Type B pancreatic cell (in vitro differentiated cells): Measurements from ENCODE around the gene GLG1. TPM values are rescaled to one million over a fixed set of nuclear protein-coding genes. Genes with fewer than 3 reads are reported as not detected.
"Not testable (repeated sequence)": the region's sequence is repeated elsewhere in the genome, so short reads cannot be mapped to it uniquely, and the experiment has no call there.

Experiments
- DNase-seq: peaks from one replicate; pipeline ENCODE4 v3.0.0; 2021; ENCODE audit warnings: mixed read lengths; ENCODE audit not compliant: unreplicated experiment; ENCODE audit errors: extremely low spot score
- H3K27ac Mint-ChIP-seq: 2 replicates; pipeline ENCODE4 v1.8.0; 2021; ENCODE audit warnings: mild to moderate bottlenecking, mixed read lengths
- H3K27me3 Mint-ChIP-seq: 2 replicates; pipeline ENCODE4 v1.8.0; 2021; ENCODE audit warnings: mixed read lengths
- H3K36me3 Mint-ChIP-seq: 2 replicates; pipeline ENCODE4 v1.8.0; 2021; ENCODE audit warnings: mixed read lengths
- H3K4me1 Mint-ChIP-seq: one replicate; pipeline ENCODE4 v1.8.0; 2021; ENCODE audit warnings: mixed read lengths; ENCODE audit not compliant: unreplicated experiment
- H3K4me3 Mint-ChIP-seq: 2 replicates; pipeline ENCODE4 v1.8.0; 2021; ENCODE audit warnings: mild to moderate bottlenecking, mixed read lengths
- H3K9me3 Mint-ChIP-seq: 2 replicates; pipeline ENCODE4 v1.8.0; 2021; ENCODE audit warnings: mixed read lengths
- long read RNA-seq: library from polyadenylated mRNA; unstranded; transcript quantifications from one replicate; pipeline ENCODE4 v2.0.0, GENCODE V29; 2020
- total RNA-seq: library from RNA; stranded (reverse); gene quantifications from 2 replicates; pipeline ENCODE4 v1.2.1, GENCODE V29; 2021; ENCODE audit warnings: low replicate concordance
- TF ChIP-seq, protein P1 (sequence below): fragments of 200-600 bp; sonication (generic); conservative IDR thresholded peaks from 2 replicates; pipeline ENCODE4 v1.5.0; 2021; ENCODE audit warnings: antibody characterized with exemption, mild to moderate bottlenecking

Gene GLG1
- total RNA-seq, result 128 and 144 TPM in 2 replicates
- long read RNA-seq, full-length matches to known transcripts, result 2 of 45 reads
- long read RNA-seq, partial matches to known transcripts, result 31 of 45 reads
- long read RNA-seq, other reads (novel, unspliced or antisense), result 12 of 45 reads

DNA sequence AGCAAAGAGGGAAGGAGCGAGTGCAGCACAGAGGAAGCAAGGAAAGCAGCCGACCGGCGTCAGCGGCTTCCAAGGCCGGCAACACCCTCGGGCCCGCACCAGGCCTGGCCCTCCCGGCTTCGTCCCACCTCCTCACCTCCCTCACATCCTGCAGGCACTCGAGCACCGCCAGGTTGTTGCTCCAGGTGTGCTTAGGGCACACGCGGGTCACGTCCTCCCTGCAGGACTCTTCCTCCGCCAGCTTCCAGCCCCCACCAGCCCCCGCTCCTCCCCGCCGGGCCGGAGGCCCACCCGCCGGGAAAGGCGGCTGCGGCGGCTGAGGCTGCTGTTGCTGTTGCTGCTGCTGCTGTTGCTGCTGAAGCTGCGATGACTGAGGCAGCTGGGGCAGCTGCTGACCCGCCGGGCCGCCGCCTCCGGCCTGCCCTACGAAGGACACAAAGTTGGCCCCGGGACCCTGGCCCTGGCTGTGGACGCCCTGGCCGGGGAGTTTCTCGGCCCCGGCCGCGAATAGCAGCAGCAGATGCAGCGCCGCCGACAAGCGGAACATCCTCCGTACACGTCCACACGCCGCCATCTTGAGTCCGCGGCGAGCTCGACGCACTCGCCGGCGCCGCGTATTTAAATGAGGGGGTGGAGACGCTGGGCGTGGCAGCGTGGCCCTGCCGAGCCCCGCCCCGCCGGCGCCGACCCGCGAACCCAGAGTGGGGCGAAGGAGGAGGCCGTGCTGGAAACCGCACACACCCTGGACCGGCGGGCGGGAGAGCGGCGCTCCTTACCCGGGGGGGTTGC lies at the start of gene GLG1:
TSS of gene GLG1 (minus strand) at position 594 of the 789 bp plus-strand sequence. CDS start at position 574, 20 bp downstream.
- H3K9me3 Mint-ChIP-seq, result no peaks in the 10 kb centered on the region
- peaks cover 5% of the 10 kb centered on the region for H3K36me3 Mint-ChIP-seq
- peaks cover 28% of the 10 kb centered on the region for H3K4me1 Mint-ChIP-seq
- H3K27me3 Mint-ChIP-seq, result no peaks in the 10 kb centered on the region
- TF ChIP-seq, protein P1, sequence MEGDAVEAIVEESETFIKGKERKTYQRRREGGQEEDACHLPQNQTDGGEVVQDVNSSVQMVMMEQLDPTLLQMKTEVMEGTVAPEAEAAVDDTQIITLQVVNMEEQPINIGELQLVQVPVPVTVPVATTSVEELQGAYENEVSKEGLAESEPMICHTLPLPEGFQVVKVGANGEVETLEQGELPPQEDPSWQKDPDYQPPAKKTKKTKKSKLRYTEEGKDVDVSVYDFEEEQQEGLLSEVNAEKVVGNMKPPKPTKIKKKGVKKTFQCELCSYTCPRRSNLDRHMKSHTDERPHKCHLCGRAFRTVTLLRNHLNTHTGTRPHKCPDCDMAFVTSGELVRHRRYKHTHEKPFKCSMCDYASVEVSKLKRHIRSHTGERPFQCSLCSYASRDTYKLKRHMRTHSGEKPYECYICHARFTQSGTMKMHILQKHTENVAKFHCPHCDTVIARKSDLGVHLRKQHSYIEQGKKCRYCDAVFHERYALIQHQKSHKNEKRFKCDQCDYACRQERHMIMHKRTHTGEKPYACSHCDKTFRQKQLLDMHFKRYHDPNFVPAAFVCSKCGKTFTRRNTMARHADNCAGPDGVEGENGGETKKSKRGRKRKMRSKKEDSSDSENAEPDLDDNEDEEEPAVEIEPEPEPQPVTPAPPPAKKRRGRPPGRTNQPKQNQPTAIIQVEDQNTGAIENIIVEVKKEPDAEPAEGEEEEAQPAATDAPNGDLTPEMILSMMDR, result no peak
- peak within 1 kb of the TSS; percentile 95 for H3K4me3 Mint-ChIP-seq
- peak within 1 kb of the TSS; percentile 94 for H3K27ac Mint-ChIP-seq
- DNase-seq, result peak; percentile 92

- no peaks in the 10 kb centered on the region for H3K27me3 Mint-ChIP-seq
- peaks cover 22% of the 10 kb centered on the region for H3K36me3 Mint-ChIP-seq
- no peak overlapping the region for H3K27ac Mint-ChIP-seq
- TF ChIP-seq, protein P1, result no peak
- peaks cover 5% of the 10 kb centered on the region for H3K4me1 Mint-ChIP-seq
- H3K9me3 Mint-ChIP-seq, result no peaks in the 10 kb centered on the region
- DNase-seq, result no peak
- no peak overlapping the region for H3K4me3 Mint-ChIP-seq
These were observed 47.7 kb upstream of the GLG1 start for GRCh38 chr16:74654536-74655050.

DNA sequence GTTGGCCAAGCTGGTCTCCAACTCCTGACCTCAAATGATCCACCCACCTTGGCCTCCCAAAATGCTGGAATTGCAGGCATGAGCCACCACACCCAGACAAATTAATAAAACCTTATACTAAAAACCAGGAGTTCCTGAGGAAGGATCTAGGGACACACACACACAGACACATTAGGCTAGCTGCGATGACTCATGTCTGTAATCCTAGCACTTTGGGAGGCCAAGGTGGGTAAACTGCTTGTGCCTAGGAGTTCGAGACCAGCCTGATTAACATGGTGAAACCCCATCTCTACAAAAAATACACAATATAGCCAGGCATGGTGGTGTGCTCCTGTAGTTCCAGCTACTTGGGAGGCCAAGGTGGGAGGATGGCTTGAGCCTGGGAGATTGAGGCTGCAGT lies 46.0 kb upstream of the GLG1 start:
- H3K4me1 Mint-ChIP-seq, H3K27me3 Mint-ChIP-seq, H3K4me3 Mint-ChIP-seq, H3K36me3 Mint-ChIP-seq, H3K27ac Mint-ChIP-seq, H3K9me3 Mint-ChIP-seq, DNase-seq: not testable (repeated sequence)

DNA sequence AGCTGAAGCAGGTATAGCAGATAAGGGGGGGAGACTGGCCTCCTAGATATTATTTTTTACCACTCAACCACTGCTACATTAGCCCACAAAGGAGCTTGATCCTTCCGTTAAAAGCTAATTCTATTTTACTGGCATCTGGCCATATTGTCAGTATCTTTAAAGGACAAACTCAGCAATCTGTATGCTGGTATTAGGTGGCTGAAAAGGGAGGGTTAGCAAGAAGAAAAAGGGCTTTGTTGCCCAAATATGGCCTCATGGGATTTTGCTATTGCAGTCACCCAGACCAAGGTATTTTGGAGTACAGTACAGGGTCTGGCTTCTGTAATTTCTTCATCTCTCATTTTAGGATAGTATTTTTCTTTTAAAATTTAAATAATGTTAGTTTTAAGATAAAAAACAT lies 45.3 kb upstream of the GLG1 start:
- TF ChIP-seq, protein P1, result no peak
- no peaks in the 10 kb centered on the region for H3K9me3 Mint-ChIP-seq
- H3K27ac Mint-ChIP-seq, result no peak overlapping the region
- no peaks in the 10 kb centered on the region for H3K27me3 Mint-ChIP-seq
- H3K4me3 Mint-ChIP-seq, result no peak overlapping the region
- H3K36me3 Mint-ChIP-seq, result peaks cover 9% of the 10 kb centered on the region
- no peak for DNase-seq
- no peaks in the 10 kb centered on the region for H3K4me1 Mint-ChIP-seq

DNA sequence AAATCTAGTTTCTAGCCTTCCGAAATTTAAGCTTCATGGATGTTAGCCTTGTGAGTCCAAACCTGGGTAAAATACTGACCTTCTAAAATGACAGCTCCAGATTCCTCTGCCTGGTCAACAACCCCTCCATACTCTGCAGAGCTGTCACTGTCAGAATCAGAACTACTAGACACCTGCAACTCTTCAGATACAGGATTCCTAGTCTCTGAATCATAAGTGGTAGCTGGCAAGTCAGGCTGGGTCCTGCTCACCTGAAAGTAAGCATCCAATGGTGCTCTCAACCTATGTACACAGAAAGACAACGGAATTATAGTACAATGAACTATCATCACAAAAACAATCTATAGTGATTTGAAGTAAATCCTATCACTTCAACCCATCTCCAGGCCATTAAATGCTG lies 44.9 kb upstream of the GLG1 start:
- Mint-ChIP-seq H3K9me3 (no peaks in the 10 kb centered on the region), H3K27me3 (no peaks in the 10 kb centered on the region), H3K4me3 (no peak overlapping the region), H3K36me3 (peaks cover 6% of the 10 kb centered on the region), H3K4me1 (no peaks in the 10 kb centered on the region), H3K27ac (peak overlapping the region; percentile 39)
- TF ChIP-seq, protein P1, result no peak
- no peak for DNase-seq

GRCh38 chr16:74650966-74651567 lies 44.2 kb upstream of the GLG1 start:
- TF ChIP-seq, protein P1, result peak; percentile 77
- H3K4me1 Mint-ChIP-seq, result no peaks in the 10 kb centered on the region
- no peak for DNase-seq
- no peaks in the 10 kb centered on the region for H3K9me3 Mint-ChIP-seq
- peak overlapping the region; percentile 39 for H3K27ac Mint-ChIP-seq
- no peaks in the 10 kb centered on the region for H3K27me3 Mint-ChIP-seq
- no peak overlapping the region for H3K4me3 Mint-ChIP-seq
- peaks cover 4% of the 10 kb centered on the region for H3K36me3 Mint-ChIP-seq
